Measurements from ENCODE around the gene JADE2. TPM values are rescaled to one million over a fixed set of nuclear protein-coding genes. Genes with fewer than 3 reads are reported as not detected.
A peak's percentile ranks its signal among the peaks of the same experiment; 100 is the strongest.

JADE2 gene
- polyA plus RNA-seq, 2 donors, result 3.8 to 4.1 TPM

DNA sequence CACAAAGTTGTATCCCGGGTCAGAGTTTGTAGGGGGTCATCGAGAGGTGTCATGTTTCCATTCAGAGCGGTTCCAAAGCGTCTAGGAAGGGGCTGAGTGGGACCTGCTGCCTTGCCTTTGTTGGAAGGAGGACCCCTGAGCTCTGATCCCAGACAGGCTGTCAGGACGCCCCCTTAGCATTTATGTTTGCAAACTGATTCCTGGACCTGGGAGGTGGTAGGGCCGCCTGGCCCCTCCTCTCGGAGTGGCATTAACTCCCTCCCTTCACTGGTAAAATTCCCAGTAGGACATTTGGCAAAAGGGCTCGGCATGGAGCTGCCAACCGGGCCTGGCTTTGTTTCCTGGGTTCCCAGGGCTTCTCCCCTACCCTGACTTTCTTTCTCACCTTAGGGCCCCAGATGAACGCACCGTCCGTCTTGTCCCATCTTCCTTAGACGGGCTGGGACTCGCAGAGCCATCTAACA is 2.5 kb downstream of the JADE2 start:
- H3K4me1 ChIP-seq (ENCODE audit: control insufficient read depth in 2 of 2, insufficient read depth in 2 of 2, low read length in 1 of 2), result peaks cover 5 to 13% of the 10 kb centered on the region in 2 donors
- H3K36me3 ChIP-seq (ENCODE audit: control insufficient read depth in 2 of 2, insufficient read depth in 2 of 2, low read length in 1 of 2), result no peaks in the 10 kb centered on the region
- H3K4me3 ChIP-seq (ENCODE audit: low read depth in 1 of 2, low read length in 2 of 2), result peak overlapping the region; percentile 71 to 93
- 22 to 26% methylated on average over 14 of the region's 14 CpGs for WGBS, 2 donors
- peak overlapping the region; percentile 21 to 96 for H3K27ac ChIP-seq (ENCODE audit: low read depth in 2 of 2, low read length in 1 of 2)
- no peaks in the 10 kb centered on the region for H3K9me3 ChIP-seq (ENCODE audit: control insufficient read depth in 2 of 2, insufficient read depth in 1 of 2, low read depth in 1 of 2, low read length in 1 of 2)
- H3K27me3 ChIP-seq (ENCODE audit: control insufficient read depth in 1 of 2, insufficient read depth in 2 of 2, low read length in 2 of 2), result no peaks in the 10 kb centered on the region

- Histone ChIP-seq H3K27me3 (ENCODE audit: control insufficient read depth in 1 of 2, insufficient read depth in 2 of 2, low read length in 2 of 2) (no peaks in the 10 kb centered on the region), H3K4me1 (ENCODE audit: control insufficient read depth in 2 of 2, insufficient read depth in 2 of 2, low read length in 1 of 2) (peaks cover 6 to 14% of the 10 kb centered on the region in 2 donors)
Observed at GRCh38 chr5:134528556-134528955, 3.1 kb downstream of the JADE2 start.

GRCh38 chr5:134529460-134529859 is 4.0 kb downstream of the JADE2 start:
- Histone ChIP-seq H3K27ac (ENCODE audit: low read depth in 2 of 2, low read length in 1 of 2) (no peak overlapping the region), H3K27me3 (ENCODE audit: control insufficient read depth in 1 of 2, insufficient read depth in 2 of 2, low read length in 2 of 2) (no peaks in the 10 kb centered on the region), H3K9me3 (ENCODE audit: control insufficient read depth in 2 of 2, insufficient read depth in 1 of 2, low read depth in 1 of 2, low read length in 1 of 2) (no peaks in the 10 kb centered on the region), H3K36me3 (ENCODE audit: control insufficient read depth in 2 of 2, insufficient read depth in 2 of 2, low read length in 1 of 2) (no peaks in the 10 kb centered on the region), H3K4me3 (ENCODE audit: low read depth in 1 of 2, low read length in 2 of 2) (no peak overlapping the region), H3K4me1 (ENCODE audit: control insufficient read depth in 2 of 2, insufficient read depth in 2 of 2, low read length in 1 of 2) (peaks cover 6 to 15% of the 10 kb centered on the region in 2 donors)
- WGBS, 2 donors, result 76 to 83% methylated on average over 6 of the region's 6 CpGs

More at GRCh38 chr5:134528556-134528955, 3.1 kb downstream of the JADE2 start:
- peak overlapping the region in 1 of 2 donors; percentile 93 for H3K4me3 ChIP-seq (ENCODE audit: low read depth in 1 of 2, low read length in 2 of 2)
- H3K27ac ChIP-seq (ENCODE audit: low read depth in 2 of 2, low read length in 1 of 2), result no peak overlapping the region
- 39 to 55% methylated on average over 4 of the region's 4 CpGs for WGBS, 2 donors
- H3K36me3 ChIP-seq (ENCODE audit: control insufficient read depth in 2 of 2, insufficient read depth in 2 of 2, low read length in 1 of 2), result no peaks in the 10 kb centered on the region
- no peaks in the 10 kb centered on the region for H3K9me3 ChIP-seq (ENCODE audit: control insufficient read depth in 2 of 2, insufficient read depth in 1 of 2, low read depth in 1 of 2, low read length in 1 of 2)

DNA sequence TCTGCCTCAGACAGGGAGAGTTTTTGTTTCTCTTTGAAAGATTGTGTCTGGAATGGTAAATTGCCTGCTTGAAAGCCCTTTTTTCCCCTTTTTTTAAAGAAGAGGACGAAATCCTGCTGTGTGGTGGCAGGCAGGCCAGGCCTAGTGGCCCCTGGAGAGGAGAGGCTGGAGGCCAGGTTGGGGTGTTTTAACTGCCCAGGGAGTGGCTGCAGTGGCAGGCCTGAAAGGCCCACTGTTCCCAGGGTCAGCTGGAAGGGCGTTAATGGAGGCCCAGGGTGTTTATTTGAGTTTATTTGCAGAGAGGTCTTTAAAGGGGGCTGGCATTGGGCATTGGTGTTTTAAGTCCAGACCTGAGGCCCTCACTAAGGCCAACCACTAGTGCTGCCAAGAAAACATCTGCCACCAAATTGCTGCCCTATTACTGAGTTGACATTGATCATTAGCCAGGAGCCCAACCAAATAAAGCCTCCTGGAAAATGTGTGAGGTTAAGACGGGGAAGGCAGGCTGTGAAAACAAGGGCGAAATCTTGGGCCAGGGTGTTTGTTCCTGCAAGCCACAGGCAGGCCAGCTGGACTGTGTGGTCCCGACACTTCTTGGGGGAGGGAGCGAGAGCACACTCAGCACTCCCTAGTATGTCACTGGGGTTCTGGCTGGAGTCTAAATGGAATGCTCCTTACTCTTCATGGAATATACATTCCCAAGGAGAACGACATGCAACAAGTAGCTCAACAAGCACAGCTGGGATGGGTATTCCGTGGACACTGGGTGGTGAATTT is 5.0 kb downstream of the JADE2 start:
- no peaks in the 10 kb centered on the region for H3K27me3 ChIP-seq (ENCODE audit: control insufficient read depth in 1 of 2, insufficient read depth in 2 of 2, low read length in 2 of 2)
- H3K4me3 ChIP-seq (ENCODE audit: low read depth in 1 of 2, low read length in 2 of 2), result no peak overlapping the region

DNA sequence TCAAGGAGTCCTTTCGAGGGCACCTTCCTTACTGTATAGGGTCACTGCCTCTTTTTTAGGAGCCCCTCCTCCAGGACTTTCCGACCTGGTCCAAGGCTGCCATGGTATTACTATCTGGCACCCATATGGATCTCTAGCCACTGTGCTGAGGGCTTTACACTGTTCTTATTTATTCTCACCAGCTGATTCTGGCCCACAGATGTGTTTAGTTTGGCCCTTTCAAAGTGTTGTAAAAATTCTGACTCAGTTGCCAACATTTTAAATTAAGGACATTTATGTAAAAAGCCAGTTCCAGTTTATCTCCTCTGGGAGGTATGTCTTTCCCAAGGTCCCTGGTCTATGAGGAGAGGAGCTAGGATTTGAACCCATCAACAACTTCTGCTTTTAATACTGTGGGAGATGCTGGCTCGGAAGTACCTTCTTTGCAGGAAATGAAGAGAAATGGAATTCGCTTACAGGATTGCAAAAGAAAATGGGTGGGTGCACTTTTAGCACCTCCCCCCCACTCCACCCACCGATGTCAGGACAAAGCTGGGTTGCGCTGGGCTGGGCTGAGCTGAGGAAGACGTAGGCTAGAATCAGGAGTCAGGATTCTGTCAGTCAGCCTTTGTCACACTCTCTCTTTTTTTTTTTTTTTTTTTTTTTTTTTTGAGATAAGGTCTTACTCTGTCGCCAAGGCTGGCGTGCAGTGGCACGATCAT is 7.8 kb downstream of the JADE2 start:
- Histone ChIP-seq H3K9me3 (ENCODE audit: control insufficient read depth in 2 of 2, insufficient read depth in 1 of 2, low read depth in 1 of 2, low read length in 1 of 2) (no peaks in the 10 kb centered on the region), H3K4me3 (ENCODE audit: low read depth in 1 of 2, low read length in 2 of 2) (no peak overlapping the region), H3K4me1 (ENCODE audit: control insufficient read depth in 2 of 2, insufficient read depth in 2 of 2, low read length in 1 of 2) (peaks cover 12 to 24% of the 10 kb centered on the region in 2 donors), H3K36me3 (ENCODE audit: control insufficient read depth in 2 of 2, insufficient read depth in 2 of 2, low read length in 1 of 2) (peaks cover 3 to 6% of the 10 kb centered on the region in 2 donors), H3K27me3 (ENCODE audit: control insufficient read depth in 1 of 2, insufficient read depth in 2 of 2, low read length in 2 of 2) (no peaks in the 10 kb centered on the region), H3K27ac (ENCODE audit: low read depth in 2 of 2, low read length in 1 of 2) (no peak overlapping the region)
- WGBS, 2 donors, result 78 to 79% methylated on average over 10 of the region's 10 CpGs

More for the DNA sequence above, 5.0 kb downstream of the JADE2 start:
- peak overlapping the region; percentile 12 to 37 for H3K27ac ChIP-seq (ENCODE audit: low read depth in 2 of 2, low read length in 1 of 2)
- 64 to 77% methylated on average over 8 of the region's 8 CpGs for WGBS, 2 donors
- no peaks in the 10 kb centered on the region for H3K36me3 ChIP-seq (ENCODE audit: control insufficient read depth in 2 of 2, insufficient read depth in 2 of 2, low read length in 1 of 2)
- peaks cover 6 to 23% of the 10 kb centered on the region in 2 donors for H3K4me1 ChIP-seq (ENCODE audit: control insufficient read depth in 2 of 2, insufficient read depth in 2 of 2, low read length in 1 of 2)
- no peaks in the 10 kb centered on the region for H3K9me3 ChIP-seq (ENCODE audit: control insufficient read depth in 2 of 2, insufficient read depth in 1 of 2, low read depth in 1 of 2, low read length in 1 of 2)

GRCh38 chr5:134534058-134534725 is 8.7 kb downstream of the JADE2 start:
- Histone ChIP-seq H3K4me3 (ENCODE audit: low read depth in 1 of 2, low read length in 2 of 2) (no peak overlapping the region), H3K9me3 (ENCODE audit: control insufficient read depth in 2 of 2, insufficient read depth in 1 of 2, low read depth in 1 of 2, low read length in 1 of 2) (no peaks in the 10 kb centered on the region), H3K4me1 (ENCODE audit: control insufficient read depth in 2 of 2, insufficient read depth in 2 of 2, low read length in 1 of 2) (peaks cover 12 to 19% of the 10 kb centered on the region in 2 donors), H3K27me3 (ENCODE audit: control insufficient read depth in 1 of 2, insufficient read depth in 2 of 2, low read length in 2 of 2) (no peaks in the 10 kb centered on the region), H3K36me3 (ENCODE audit: control insufficient read depth in 2 of 2, insufficient read depth in 2 of 2, low read length in 1 of 2) (peaks cover 3 to 8% of the 10 kb centered on the region in 2 donors), H3K27ac (ENCODE audit: low read depth in 2 of 2, low read length in 1 of 2) (no peak overlapping the region)
- 84% methylated on average over 10 of the region's 10 CpGs for WGBS, 2 donors

DNA sequence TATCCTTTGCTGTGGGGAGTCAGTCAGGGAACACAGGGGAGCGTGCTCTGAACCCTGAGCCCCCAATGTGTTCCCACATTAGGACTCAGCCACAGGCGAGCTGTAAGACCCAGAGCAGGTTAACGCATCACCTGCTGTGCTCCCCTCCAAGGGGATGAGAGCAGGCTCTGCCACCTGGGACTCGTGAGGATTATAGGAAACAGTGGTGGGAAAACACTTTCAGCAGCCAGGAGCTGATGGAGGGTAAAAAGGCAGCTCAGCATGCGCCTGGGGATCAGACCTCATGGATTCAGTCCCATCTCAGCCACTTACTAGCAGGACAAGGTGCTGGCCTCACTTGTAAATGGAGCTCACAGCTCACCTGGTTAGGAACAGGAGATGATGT is 9.2 kb downstream of the JADE2 start:
- Histone ChIP-seq H3K9me3 (ENCODE audit: control insufficient read depth in 2 of 2, insufficient read depth in 1 of 2, low read depth in 1 of 2, low read length in 1 of 2) (no peaks in the 10 kb centered on the region), H3K27ac (ENCODE audit: low read depth in 2 of 2, low read length in 1 of 2) (no peak overlapping the region), H3K27me3 (ENCODE audit: control insufficient read depth in 1 of 2, insufficient read depth in 2 of 2, low read length in 2 of 2) (no peaks in the 10 kb centered on the region), H3K36me3 (ENCODE audit: control insufficient read depth in 2 of 2, insufficient read depth in 2 of 2, low read length in 1 of 2) (peaks cover 3 to 10% of the 10 kb centered on the region in 2 donors), H3K4me1 (ENCODE audit: control insufficient read depth in 2 of 2, insufficient read depth in 2 of 2, low read length in 1 of 2) (peaks cover 12 to 18% of the 10 kb centered on the region in 2 donors), H3K4me3 (ENCODE audit: low read depth in 1 of 2, low read length in 2 of 2) (no peak overlapping the region)
- WGBS, 2 donors, result 92 to 93% methylated on average over 5 of the region's 5 CpGs

GRCh38 chr5:134536876-134537275 is 11.4 kb downstream of the JADE2 start:
- H3K4me3 ChIP-seq (ENCODE audit: low read depth in 1 of 2, low read length in 2 of 2), result no peak overlapping the region
- 24 to 61% methylated on average over 1 of the region's 1 CpG for WGBS, 2 donors
- peaks cover 3 to 15% of the 10 kb centered on the region in 2 donors for H3K36me3 ChIP-seq (ENCODE audit: control insufficient read depth in 2 of 2, insufficient read depth in 2 of 2, low read length in 1 of 2)
- no peaks in the 10 kb centered on the region for H3K27me3 ChIP-seq (ENCODE audit: control insufficient read depth in 1 of 2, insufficient read depth in 2 of 2, low read length in 2 of 2)
- peaks cover 12 to 16% of the 10 kb centered on the region in 2 donors for H3K4me1 ChIP-seq (ENCODE audit: control insufficient read depth in 2 of 2, insufficient read depth in 2 of 2, low read length in 1 of 2)
- H3K9me3 ChIP-seq (ENCODE audit: control insufficient read depth in 2 of 2, insufficient read depth in 1 of 2, low read depth in 1 of 2, low read length in 1 of 2), result no peaks in the 10 kb centered on the region
- H3K27ac ChIP-seq (ENCODE audit: low read depth in 2 of 2, low read length in 1 of 2), result peak overlapping the region in 1 of 2 donors; percentile 15

GRCh38 chr5:134537297-134537696 is 11.8 kb downstream of the JADE2 start:
- no peak overlapping the region for H3K27ac ChIP-seq (ENCODE audit: low read depth in 2 of 2, low read length in 1 of 2)
- no peak overlapping the region for H3K4me3 ChIP-seq (ENCODE audit: low read depth in 1 of 2, low read length in 2 of 2)
- peaks cover 12 to 16% of the 10 kb centered on the region in 2 donors for H3K4me1 ChIP-seq (ENCODE audit: control insufficient read depth in 2 of 2, insufficient read depth in 2 of 2, low read length in 1 of 2)
- H3K27me3 ChIP-seq (ENCODE audit: control insufficient read depth in 1 of 2, insufficient read depth in 2 of 2, low read length in 2 of 2), result no peaks in the 10 kb centered on the region
- peaks cover 3 to 15% of the 10 kb centered on the region in 2 donors for H3K36me3 ChIP-seq (ENCODE audit: control insufficient read depth in 2 of 2, insufficient read depth in 2 of 2, low read length in 1 of 2)
- H3K9me3 ChIP-seq (ENCODE audit: control insufficient read depth in 2 of 2, insufficient read depth in 1 of 2, low read depth in 1 of 2, low read length in 1 of 2), result no peaks in the 10 kb centered on the region

All from esophagus (tissue), 2 donors.